HepG2 (cell line): ENCODE data around the gene VIT. TPM values are rescaled to one million over a fixed set of nuclear protein-coding genes. Genes with fewer than 3 reads are reported as not detected.

Experiments
- ATAC-seq: fragments of 200-7000 bp; cut with Tn5 transposase; 3 replicates; pipeline ENCODE4 v1.9.1; 2020; ENCODE audit warnings: mild to moderate bottlenecking, moderate library complexity
- BruUV-seq: library from RNA; stranded (reverse); fragments of 400-500 nt; replicated peaks from 2 replicates; lab custom pipeline; 2021; lab: Mats Ljungman, UMichigan
- CTCF ChIA-PET: fragments of 300-600 bp; formaldehyde crosslinking; extraction: SDS; loops from one replicate; lab custom pipeline; 2021; ENCODE audit warnings: low total read pairs, inconsistent platforms, low intra/inter-chr PET ratio; lab: Yijun Ruan, JAX
- POLR2A ChIA-PET: fragments of 350-600 bp; sonication (Branson Sonifier 250); formaldehyde crosslinking; loops from one replicate; lab custom pipeline; 2020; ENCODE audit warnings: antibody characterized with exemption, inconsistent platforms; lab: Yijun Ruan, JAX
- DNase-seq: peaks from one replicate; pipeline ENCODE4 v3.0.0-alpha.2; 2015; ENCODE audit warnings: low spot score
- FAIRE-seq: peaks from 3 replicates; lab custom pipeline; 2011; peaks lifted over from hg19 to GRCh38; lab: Jason Lieb, UNC
- H2AFZ ChIP-seq: one replicate; pipeline ENCODE4 v1.6.1; 2011; ENCODE audit warnings: low read length, inconsistent platforms
- H3K27ac ChIP-seq: fragments of 300-600 bp; 3 replicates; pipeline ENCODE4 v1.8.0; 2011; ENCODE audit warnings: mixed run types, mild to moderate bottlenecking, mixed read lengths, low read length, inconsistent platforms; ENCODE audit not compliant: insufficient read depth; ENCODE audit errors: extremely low read length
- H3K27me3 ChIP-seq, 2 experiments: fragments of 200-600 bp in 1 of 2; 2 replicates in 1 of 2; 3 replicates in 1 of 2; pipeline versions ENCODE4 v1.6.0 to v1.8.0; 2011; ENCODE audit warnings: low read length in 2 of 2, mild to moderate bottlenecking in 2 of 2, moderate library complexity in 2 of 2, inconsistent platforms in 1 of 2; ENCODE audit not compliant: insufficient read depth in 2 of 2, control insufficient read depth in 1 of 2
- H3K36me3 ChIP-seq, 2 experiments: fragments of 200-600 bp in 1 of 2; replicated peaks in 1 of 2; 2 replicates in 1 of 2; 3 replicates in 1 of 2; pipeline versions ENCODE4 v1.5.1 to v1.8.0; 2011; ENCODE audit warnings: low read length in 2 of 2, inconsistent platforms in 1 of 2; ENCODE audit not compliant: insufficient read depth in 2 of 2, control insufficient read depth in 1 of 2
- H3K4me1 ChIP-seq: 2 replicates; pipeline ENCODE4 v1.5.1; 2012; ENCODE audit warnings: low read length, inconsistent platforms; ENCODE audit not compliant: insufficient read depth
- H3K4me2 ChIP-seq: 2 replicates; pipeline ENCODE4 v1.6.0; 2011; ENCODE audit warnings: low read depth, low read length, inconsistent platforms
- H3K4me3 ChIP-seq, 3 experiments: fragments of 200-600 bp in 1 of 3; sonication (generic), shearing (Covaris generic) in 1 of 3; replicated peaks in 1 of 3; 2 replicates each; pipeline ENCODE4 v1.5.1; 2011 to 2016; ENCODE audit warnings: low read length in 3 of 3, inconsistent platforms in 2 of 3, low read depth in 2 of 3, mild to moderate bottlenecking in 2 of 3, control low read depth in 1 of 3, mixed read lengths in 1 of 3; ENCODE audit not compliant: insufficient read depth in 1 of 3
- H3K79me2 ChIP-seq: one replicate; pipeline ENCODE4 v1.6.1; 2011; ENCODE audit warnings: low read length, inconsistent platforms; ENCODE audit not compliant: insufficient read depth
- H3K9ac ChIP-seq: 2 replicates; pipeline ENCODE4 v1.6.0; 2011; ENCODE audit warnings: mild to moderate bottlenecking, low read depth, low read length, inconsistent platforms; ENCODE audit not compliant: insufficient read depth
- H3K9me3 ChIP-seq: 2 replicates; pipeline ENCODE4 v1.5.1; 2012; ENCODE audit warnings: mild to moderate bottlenecking, low read length
- H4K20me1 ChIP-seq: 2 replicates; pipeline ENCODE4 v1.6.0; 2011; ENCODE audit warnings: inconsistent platforms, mild to moderate bottlenecking, low read length, moderate library complexity; ENCODE audit not compliant: insufficient read depth
- CTCF ChIP-seq: sonication (generic); formaldehyde crosslinking; IDR thresholded peaks from 2 replicates; pipeline ENCODE4 v1.5.0; 2020; ENCODE audit warnings: mild to moderate bottlenecking, missing genetic modification reagents, moderate library complexity
- PRDM4 ChIP-seq: sonication (generic); formaldehyde crosslinking; IDR thresholded peaks from 2 replicates; pipeline ENCODE4 v1.9.0; 2021; ENCODE audit warnings: missing genetic modification reagents, borderline replicate concordance
- ZBTB1 ChIP-seq: sonication (generic); formaldehyde crosslinking; IDR thresholded peaks from 2 replicates; pipeline ENCODE4 v1.4.0; 2020; ENCODE audit warnings: missing genetic modification reagents, borderline replicate concordance
- ZMYM3 ChIP-seq: sonication (generic); formaldehyde crosslinking; IDR thresholded peaks from 2 replicates; pipeline ENCODE4 v1.5.1; 2020; ENCODE audit warnings: mild to moderate bottlenecking, missing genetic modification reagents
- ZNF446 ChIP-seq: sonication (generic); formaldehyde crosslinking; IDR thresholded peaks from 2 replicates; pipeline ENCODE4 v1.5.0; 2020; ENCODE audit warnings: mild to moderate bottlenecking, missing genetic modification reagents
- ZNF839 ChIP-seq: sonication (generic); formaldehyde crosslinking; IDR thresholded peaks from 2 replicates; pipeline ENCODE4 v1.4.0; 2020; ENCODE audit warnings: missing genetic modification reagents, mild to moderate bottlenecking, borderline replicate concordance
- ZNF883 ChIP-seq: sonication (generic); formaldehyde crosslinking; IDR thresholded peaks from 2 replicates; pipeline ENCODE4 v1.5.1; 2020; ENCODE audit warnings: mild to moderate bottlenecking, missing genetic modification reagents; ENCODE audit errors: not compliant biosample characterization
- WGBS: methylation state at CpG from one replicate; pipeline ENCODE4 v1.1.6; 2017; ENCODE audit warnings: low lambda C conversion rate; 5-methylcytosine and 5-hydroxymethylcytosine counted together
- in situ Hi-C: cut with HindIII; loops from 2 replicates; pipeline ENCODE4 v1.10.0; 2017; ENCODE audit warnings: low pct_unique_long_range_greater_than_20kb; ENCODE audit not compliant: extremely low pct_ligation_motif_present
- intact Hi-C: fragments of 100-400 bp; cut with micrococcal nuclease; formaldehyde crosslinking; loops from one replicate; pipeline ENCODE4 v1.10.0; 2022; ENCODE audit not compliant: unreplicated experiment
- polyA plus RNA-seq, 8 experiments: library from polyadenylated mRNA; depleted of rRNA in 3 of 8; stranded (reverse) in 7 of 8; unstranded in 1 of 8; fragments of >200 nt; fragmentation: Illumina TruSeq in 4 of 8; extraction: Trizol in 4 of 8; gene quantifications; 2 replicates each; pipeline versions ENCODE4 v1.2.1 to v1.2.3, GENCODE V29; 2011 to 2016; ENCODE audit warnings: low read depth in 4 of 8, missing spikeins in 1 of 8, mixed read lengths in 1 of 8; ENCODE audit not compliant: insufficient read depth in 1 of 8
- total RNA-seq, 5 experiments: library from RNA; depleted of rRNA; stranded (reverse); fragments of >200 nt; fragmentation: Illumina TruSeq; extraction: Trizol; gene quantifications; 2 replicates each; pipeline ENCODE4 v1.2.3, GENCODE V29; 2016; ENCODE audit warnings: low read depth in 1 of 5
- TF ChIP-seq, protein P1 (sequence below): sonication (generic); formaldehyde crosslinking; IDR thresholded peaks from 2 replicates; pipeline ENCODE4 v1.8.0; 2022; ENCODE audit warnings: mild to moderate bottlenecking, missing genetic modification reagents, moderate library complexity

The VIT gene
- total and polyA plus RNA-seq, 2 of the 13 experiments (the other 11 are each of a cell fraction or from before 2014, with no cell fraction given), result not detected

DNA sequence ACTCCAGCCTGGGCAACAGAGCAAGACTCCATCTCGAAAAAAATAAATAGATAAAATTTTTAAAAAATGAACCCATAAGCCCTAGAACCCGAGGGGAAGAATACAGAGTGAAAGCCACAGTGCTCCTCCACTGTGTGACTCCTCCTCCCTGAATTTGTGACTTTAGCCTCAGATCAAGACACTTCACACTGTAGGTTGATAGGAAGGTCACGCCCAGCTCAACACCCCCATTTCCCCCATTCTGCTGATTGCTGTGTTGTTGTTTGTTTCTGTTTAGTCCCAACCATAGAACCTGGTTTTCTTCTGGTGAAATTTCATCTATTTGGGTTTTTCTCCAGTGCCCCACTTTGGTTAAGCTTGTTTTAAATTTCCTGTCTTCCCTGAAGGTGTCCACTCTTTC, 102.2 kb downstream of the VIT start (continued):
- no peak for TF ChIP-seq PRDM4 (CRISPR knock-in tag)

GRCh38 chr2:36800381-36800780, 103.9 kb downstream of the VIT start:
- no peak for ATAC-seq
- intact Hi-C loops, result no loop called here
- WGBS, result 85% methylated on average over 11 of the region's 11 CpGs

More at GRCh38 chr2:36800381-36800780, 103.9 kb downstream of the VIT start:
- TF ChIP-seq ZNF446 (CRISPR knock-in tag) (no peak), ZMYM3 (CRISPR knock-in tag) (no peak), ZNF883 (CRISPR knock-in tag) (no peak), CTCF (CRISPR knock-in tag) (no peak), ZNF839 (CRISPR knock-in tag) (no peak), ZBTB1 (CRISPR knock-in tag) (no peak)
- TF ChIP-seq, protein P1, sequence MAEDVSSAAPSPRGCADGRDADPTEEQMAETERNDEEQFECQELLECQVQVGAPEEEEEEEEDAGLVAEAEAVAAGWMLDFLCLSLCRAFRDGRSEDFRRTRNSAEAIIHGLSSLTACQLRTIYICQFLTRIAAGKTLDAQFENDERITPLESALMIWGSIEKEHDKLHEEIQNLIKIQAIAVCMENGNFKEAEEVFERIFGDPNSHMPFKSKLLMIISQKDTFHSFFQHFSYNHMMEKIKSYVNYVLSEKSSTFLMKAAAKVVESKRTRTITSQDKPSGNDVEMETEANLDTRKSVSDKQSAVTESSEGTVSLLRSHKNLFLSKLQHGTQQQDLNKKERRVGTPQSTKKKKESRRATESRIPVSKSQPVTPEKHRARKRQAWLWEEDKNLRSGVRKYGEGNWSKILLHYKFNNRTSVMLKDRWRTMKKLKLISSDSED (CRISPR knock-in tag), result no peak
- H3K4me1 ChIP-seq, result peaks cover 8% of the 10 kb centered on the region; the same call in 1 of the 2 replicates
- H3K4me3 ChIP-seq, result no peak overlapping the region
- no peak overlapping the region for H3K4me2 ChIP-seq
- ChIA-PET CTCF (no interaction called here), POLR2A (no interaction called here)
- H3K79me2 ChIP-seq, result no peaks in the 10 kb centered on the region
- H3K27ac ChIP-seq, result no peak overlapping the region
- H2AFZ ChIP-seq, result no peak overlapping the region
- no peaks in the 10 kb centered on the region for H3K9me3 ChIP-seq
- H3K27me3 ChIP-seq, result peaks cover 0 to 12% of the 10 kb centered on the region in 2 experiments; a peak in 2 of 5 replicates
- in situ Hi-C loops, result no loop called here
- no peak for FAIRE-seq
- no peak overlapping the region for H3K9ac ChIP-seq
- H4K20me1 ChIP-seq, result no peaks in the 10 kb centered on the region
- no peaks in the 10 kb centered on the region for H3K36me3 ChIP-seq
- BruUV-seq, result no TSS peak
- DNase-seq, result no peak
